GM23338 (cell line): Measurements from ENCODE around the gene GALNT5.

Experiments used
- CREB1 ChIP-seq: fragments of 250-450 bp; sonication (Bioruptor Pico); IDR thresholded peaks from 2 replicates; pipeline ENCODE4 v1.5.0; 2020; ENCODE audit warnings: low read depth, mild to moderate bottlenecking, moderate library complexity
- CTCF ChIP-seq, 2 experiments: fragments of 200-600 bp in 1 of 2; sonication (generic) in 1 of 2; conservative IDR thresholded peaks; 2 replicates each; pipeline versions ENCODE4 v1.5.1 to v1.6.1; 2016 to 2017; ENCODE audit warnings: antibody characterized with exemption in 2 of 2, low read depth in 2 of 2, mild to moderate bottlenecking in 2 of 2, moderate library complexity in 1 of 2
- EZH2 ChIP-seq: fragments of 200-600 bp; sonication (generic); IDR thresholded peaks from one replicate; pipeline ENCODE4 v1.8.0; 2017; ENCODE audit warnings: antibody characterized with exemption, mild to moderate bottlenecking, low read depth; ENCODE audit not compliant: unreplicated experiment
- EZH2phosphoT487 ChIP-seq: fragments of 200-600 bp; sonication (generic); IDR thresholded peaks from one replicate; pipeline ENCODE4 v1.8.1; 2018; ENCODE audit warnings: antibody characterized with exemption; ENCODE audit not compliant: unreplicated experiment
- JUNB ChIP-seq: IDR thresholded peaks from one replicate; pipeline ENCODE4 v1.6.1; 2016; ENCODE audit warnings: antibody characterized with exemption; ENCODE audit not compliant: unreplicated experiment
- POLR2AphosphoS5 ChIP-seq: IDR thresholded peaks from 2 replicates; pipeline ENCODE4 v1.6.1; 2016; ENCODE audit warnings: antibody characterized with exemption, low read depth
- REST ChIP-seq: IDR thresholded peaks from one replicate; pipeline ENCODE4 v1.6.1; 2018; ENCODE audit warnings: antibody characterized with exemption; ENCODE audit not compliant: unreplicated experiment
- STAT1 ChIP-seq: IDR thresholded peaks from one replicate; pipeline ENCODE4 v1.6.1; 2016; ENCODE audit warnings: antibody characterized with exemption; ENCODE audit not compliant: unreplicated experiment
- ZNF114 ChIP-seq: fragments of 250-450 bp; sonication (Bioruptor Pico); IDR thresholded peaks from 2 replicates; pipeline ENCODE4 v1.5.0; 2020; ENCODE audit warnings: mild to moderate bottlenecking, moderate library complexity
- ZNF331 ChIP-seq: fragments of 250-450 bp; sonication (Bioruptor Pico); IDR thresholded peaks from 2 replicates; pipeline ENCODE4 v1.5.0; 2020; ENCODE audit warnings: low read depth, mild to moderate bottlenecking, moderate library complexity

- TF ChIP-seq CTCF (conservative IDR thresholded peaks at IDR 0.05; ENCODE audit: low read depth in 2 of 2) (no peak), ZNF114 (CRISPR knock-in tag) (no peak), JUNB (no peak), ZNF331 (CRISPR knock-in tag) (no peak), STAT1 (no peak), POLR2AphosphoS5 (no peak), EZH2 (no peak), REST (no peak), EZH2phosphoT487 (no peak), CREB1 (CRISPR knock-in tag) (no peak)
Observed at GRCh38 chr2:157269060-157269459, 11.6 kb downstream of the GALNT5 start.
